DOHH2 (cell line): ENCODE data around the gene CDKAL1.
A peak's percentile ranks its signal among the peaks of the same experiment; 100 is the strongest.

Source experiments
- H3F3A ChIP-seq: fragments of 200-600 bp; sonication (generic), shearing (Covaris generic); 2 replicates; pipeline ENCODE4 v1.6.0; 2016; ENCODE audit warnings: antibody characterized with exemption, mild to moderate bottlenecking; ENCODE audit not compliant: control insufficient read depth, insufficient read depth
- H3K27ac ChIP-seq: fragments of 200-600 bp; sonication (generic); 2 replicates; pipeline ENCODE4 v1.5.1; 2014; ENCODE audit warnings: low read depth, mild to moderate bottlenecking, low read length, moderate library complexity
- H3K27me3 ChIP-seq: fragments of 200-600 bp; sonication (generic); 2 replicates; pipeline ENCODE4 v1.6.1; 2014; ENCODE audit warnings: mild to moderate bottlenecking, low read length, mixed read lengths; ENCODE audit not compliant: control insufficient read depth
- H3K36me3 ChIP-seq: fragments of 200-600 bp; sonication (generic); 2 replicates; pipeline ENCODE4 v1.6.1; 2014; ENCODE audit warnings: mild to moderate bottlenecking, low read length, moderate library complexity, mixed read lengths; ENCODE audit not compliant: control insufficient read depth
- H3K4me1 ChIP-seq: fragments of 200-600 bp; sonication (generic); 2 replicates; pipeline ENCODE4 v1.6.1; 2014; ENCODE audit warnings: mild to moderate bottlenecking, low read length, mixed read lengths; ENCODE audit not compliant: control insufficient read depth
- H3K4me2 ChIP-seq: fragments of 200-600 bp; sonication (generic); 2 replicates; pipeline ENCODE4 v1.6.0; 2014; ENCODE audit warnings: mild to moderate bottlenecking, low read length, moderate library complexity
- H3K4me3 ChIP-seq: fragments of 200-600 bp; sonication (generic); 2 replicates; pipeline ENCODE4 v1.5.1; 2014; ENCODE audit warnings: mild to moderate bottlenecking, low read length, mixed read lengths
- H3K79me2 ChIP-seq: fragments of 200-600 bp; sonication (generic); 2 replicates; pipeline ENCODE4 v1.6.1; 2014; ENCODE audit warnings: mild to moderate bottlenecking, low read length, mixed read lengths; ENCODE audit not compliant: control insufficient read depth
- H3K9me2 ChIP-seq: fragments of 200-600 bp; sonication (generic); replicated peaks from 2 replicates; pipeline ENCODE4 v1.6.1; 2014; ENCODE audit warnings: mild to moderate bottlenecking, low read length, mixed read lengths; ENCODE audit not compliant: control insufficient read depth
- H3K9me3 ChIP-seq: fragments of 200-600 bp; sonication (generic); 2 replicates; pipeline ENCODE4 v1.6.1; 2014; ENCODE audit warnings: antibody characterized with exemption, low read length, mixed read lengths; ENCODE audit not compliant: control insufficient read depth, insufficient read depth
- H4K20me1 ChIP-seq: fragments of 200-600 bp; sonication (generic); 2 replicates; pipeline ENCODE4 v1.6.0; 2014; ENCODE audit warnings: low read depth, mild to moderate bottlenecking, antibody characterized with exemption, low read length, moderate library complexity; ENCODE audit not compliant: control insufficient read depth, insufficient read depth
- EZH2phosphoT487 ChIP-seq: fragments of 200-600 bp; sonication (generic); IDR thresholded peaks from 2 replicates; pipeline ENCODE4 v1.6.1; 2017; ENCODE audit warnings: borderline replicate concordance, mild to moderate bottlenecking, antibody characterized with exemption, low read length, moderate library complexity, mixed read lengths
- TF ChIP-seq, protein P1 (sequence below): fragments of 200-600 bp; sonication (generic); IDR thresholded peaks from one replicate; pipeline ENCODE4 v1.5.1; 2014; ENCODE audit warnings: antibody characterized with exemption, mild to moderate bottlenecking, low read depth, low read length; ENCODE audit not compliant: poor library complexity, severe bottlenecking

CDKAL1 gene

DNA sequence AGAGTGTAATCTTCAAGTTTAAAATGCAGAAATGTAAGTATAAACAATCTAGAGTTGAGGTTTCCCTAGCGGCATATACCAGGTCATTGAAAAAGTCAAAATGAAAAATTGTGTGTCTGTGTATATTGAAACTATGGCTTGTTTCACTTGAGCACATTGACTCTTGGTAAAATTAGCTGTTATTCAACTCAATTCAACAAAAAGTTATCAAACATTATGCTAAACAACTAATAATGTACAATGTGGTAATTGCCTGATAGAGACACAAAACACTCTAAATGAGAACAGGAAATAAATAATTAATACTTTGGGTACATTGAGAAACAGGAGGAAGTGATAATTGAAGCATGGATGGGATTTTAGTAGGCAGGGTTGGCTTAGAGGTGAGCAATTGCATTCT is 444.8 kb downstream of the CDKAL1 start:
- Histone ChIP-seq H3K27ac (peak overlapping the region; percentile 61), H3K4me1 (peaks cover 23% of the 10 kb centered on the region), H3K79me2 (no peaks in the 10 kb centered on the region), H3K9me3 (peaks cover 4% of the 10 kb centered on the region; the same call in 1 of the 2 replicates), H3F3A (no peaks in the 10 kb centered on the region), H3K27me3 (no peaks in the 10 kb centered on the region), H3K4me3 (no peak overlapping the region), H3K36me3 (no peaks in the 10 kb centered on the region), H3K9me2 (no peaks in the 10 kb centered on the region), H3K4me2 (peak overlapping the region; percentile 45; the same call in 1 of the 2 replicates), H4K20me1 (no peaks in the 10 kb centered on the region)
- TF ChIP-seq, protein P1, sequence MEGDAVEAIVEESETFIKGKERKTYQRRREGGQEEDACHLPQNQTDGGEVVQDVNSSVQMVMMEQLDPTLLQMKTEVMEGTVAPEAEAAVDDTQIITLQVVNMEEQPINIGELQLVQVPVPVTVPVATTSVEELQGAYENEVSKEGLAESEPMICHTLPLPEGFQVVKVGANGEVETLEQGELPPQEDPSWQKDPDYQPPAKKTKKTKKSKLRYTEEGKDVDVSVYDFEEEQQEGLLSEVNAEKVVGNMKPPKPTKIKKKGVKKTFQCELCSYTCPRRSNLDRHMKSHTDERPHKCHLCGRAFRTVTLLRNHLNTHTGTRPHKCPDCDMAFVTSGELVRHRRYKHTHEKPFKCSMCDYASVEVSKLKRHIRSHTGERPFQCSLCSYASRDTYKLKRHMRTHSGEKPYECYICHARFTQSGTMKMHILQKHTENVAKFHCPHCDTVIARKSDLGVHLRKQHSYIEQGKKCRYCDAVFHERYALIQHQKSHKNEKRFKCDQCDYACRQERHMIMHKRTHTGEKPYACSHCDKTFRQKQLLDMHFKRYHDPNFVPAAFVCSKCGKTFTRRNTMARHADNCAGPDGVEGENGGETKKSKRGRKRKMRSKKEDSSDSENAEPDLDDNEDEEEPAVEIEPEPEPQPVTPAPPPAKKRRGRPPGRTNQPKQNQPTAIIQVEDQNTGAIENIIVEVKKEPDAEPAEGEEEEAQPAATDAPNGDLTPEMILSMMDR: no peak
- no peak for TF ChIP-seq EZH2phosphoT487

DNA sequence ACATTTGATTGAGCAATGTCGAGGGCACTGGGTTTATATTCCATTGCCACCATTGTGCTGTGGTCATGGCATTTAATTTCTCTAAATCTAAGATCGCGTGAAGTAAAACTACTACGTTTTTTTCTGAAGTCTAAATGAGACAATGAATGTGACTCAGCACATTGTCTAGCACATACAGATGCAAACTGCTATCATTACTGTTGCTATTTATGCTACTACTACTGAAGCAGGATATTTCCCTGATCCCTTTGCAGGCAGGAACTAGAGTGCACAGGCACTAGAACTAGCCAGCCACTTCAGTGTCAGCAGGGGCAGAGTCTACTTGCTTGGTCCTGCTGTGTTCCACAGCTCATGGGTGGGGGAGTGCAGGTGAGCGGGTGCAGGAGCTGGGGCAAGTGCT is 449.7 kb downstream of the CDKAL1 start:
- Histone ChIP-seq H3K9me3 (peaks cover 14% of the 10 kb centered on the region; the same call in 1 of the 2 replicates), H3K4me1 (peaks cover 5% of the 10 kb centered on the region)

DNA sequence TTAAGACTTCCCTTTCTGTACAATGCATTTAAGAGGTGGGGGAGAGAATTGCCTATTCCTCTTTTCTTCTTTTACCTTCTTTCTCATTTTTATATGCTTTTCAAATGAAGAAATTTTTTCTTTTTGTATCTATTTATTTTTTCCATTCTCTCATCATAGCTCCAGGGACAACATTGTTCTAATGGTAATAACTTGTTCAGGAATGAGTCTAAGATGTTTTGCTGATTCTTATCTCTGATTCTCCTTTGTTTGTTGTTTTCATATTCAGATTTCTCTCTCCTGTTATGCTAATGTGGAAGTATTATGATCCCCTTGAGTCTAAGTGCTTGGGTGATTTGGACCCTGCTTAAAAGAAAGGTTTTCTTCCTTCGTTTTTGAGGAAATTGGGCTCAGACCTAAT is 451.6 kb downstream of the CDKAL1 start:
- H3K79me2 ChIP-seq: no peaks in the 10 kb centered on the region
- no peak overlapping the region for H3K27ac ChIP-seq
- H3K9me3 ChIP-seq: peaks cover 14% of the 10 kb centered on the region; the same call in 1 of the 2 replicates
- no peak overlapping the region for H3K4me2 ChIP-seq
- H3K4me3 ChIP-seq: no peak overlapping the region
- no peaks in the 10 kb centered on the region for H3F3A ChIP-seq
- H4K20me1 ChIP-seq: no peaks in the 10 kb centered on the region
- TF ChIP-seq EZH2phosphoT487: no peak
- TF ChIP-seq, protein P1: no peak
- no peaks in the 10 kb centered on the region for H3K9me2 ChIP-seq
- H3K27me3 ChIP-seq: no peaks in the 10 kb centered on the region
- H3K4me1 ChIP-seq: no peaks in the 10 kb centered on the region
- H3K36me3 ChIP-seq: no peaks in the 10 kb centered on the region

More for the DNA sequence above, 449.7 kb downstream of the CDKAL1 start:
- no peaks in the 10 kb centered on the region for H3F3A ChIP-seq
- no peaks in the 10 kb centered on the region for H3K27me3 ChIP-seq
- TF ChIP-seq, protein P1: no peak
- no peak for TF ChIP-seq EZH2phosphoT487
- H4K20me1 ChIP-seq: no peaks in the 10 kb centered on the region
- H3K9me2 ChIP-seq: no peaks in the 10 kb centered on the region
- H3K4me2 ChIP-seq: no peak overlapping the region
- H3K36me3 ChIP-seq: no peaks in the 10 kb centered on the region
- H3K27ac ChIP-seq: no peak overlapping the region
- H3K4me3 ChIP-seq: no peak overlapping the region
- H3K79me2 ChIP-seq: no peaks in the 10 kb centered on the region
